Liver (tissue), 9 donors: Measurements from ENCODE around the gene CD8B. TPM values are rescaled to one million over a fixed set of nuclear protein-coding genes. Genes with fewer than 3 reads are reported as not detected.

Experiments
- DNase-seq: peaks from one replicate; pipeline ENCODE4 v3.0.0-alpha.2; 2017; ENCODE audit warnings: low spot score
- H3K27ac ChIP-seq, 2 donors: one replicate each; pipeline ENCODE4 v1.7.0; 2013; ENCODE audit warnings: inconsistent platforms in 2 of 2, low read length in 2 of 2, control low read depth in 1 of 2, low read depth in 1 of 2, mild to moderate bottlenecking in 1 of 2
- H3K27me3 ChIP-seq, 4 donors: one replicate each; pipeline versions ENCODE4 v1.6.1 to v1.7.0; 2013; ENCODE audit warnings: low read length in 3 of 4, inconsistent platforms in 1 of 4, mild to moderate bottlenecking in 1 of 4, moderate library complexity in 1 of 4; ENCODE audit not compliant: control insufficient read depth in 4 of 4, insufficient read depth in 4 of 4
- H3K36me3 ChIP-seq, 4 donors: one replicate each; pipeline versions ENCODE4 v1.6.1 to v1.7.0; 2013; ENCODE audit warnings: low read length in 3 of 4, mild to moderate bottlenecking in 3 of 4, low read depth in 1 of 4, moderate library complexity in 1 of 4; ENCODE audit not compliant: control insufficient read depth in 4 of 4, insufficient read depth in 3 of 4
- H3K4me1 ChIP-seq, 4 donors: one replicate each; pipeline versions ENCODE4 v1.6.1 to v1.7.0; 2013; ENCODE audit warnings: low read length in 3 of 4, mild to moderate bottlenecking in 3 of 4, moderate library complexity in 1 of 4; ENCODE audit not compliant: control insufficient read depth in 4 of 4, insufficient read depth in 4 of 4
- H3K4me3 ChIP-seq, 3 donors: one replicate each; pipeline versions ENCODE4 v1.6.1 to v1.7.0; 2013; ENCODE audit warnings: low read length in 3 of 3, control low read depth in 1 of 3, low read depth in 1 of 3, mild to moderate bottlenecking in 1 of 3
- H3K9ac ChIP-seq, 2 donors: one replicate each; pipeline ENCODE4 v1.7.0; 2013; ENCODE audit warnings: low read length in 2 of 2, mild to moderate bottlenecking in 2 of 2, moderate library complexity in 2 of 2, control low read depth in 1 of 2, low read depth in 1 of 2
- H3K9me3 ChIP-seq, 4 donors: one replicate each; pipeline versions ENCODE4 v1.6.1 to v1.7.0; 2013; ENCODE audit warnings: low read length in 3 of 4; ENCODE audit not compliant: control insufficient read depth in 4 of 4
- ATF3 ChIP-seq: IDR thresholded peaks from 2 replicates; pipeline ENCODE4 v1.6.1; 2016; ENCODE audit warnings: antibody characterized with exemption
- CTCF ChIP-seq: fragments of 150-350 bp; IDR thresholded peaks from 2 replicates; pipeline ENCODE4 v1.5.1; 2017; ENCODE audit warnings: improper control_type of control experiment, low read depth, low read length; ENCODE audit not compliant: missing input control
- EGR1 ChIP-seq, 2 donors: IDR thresholded peaks; 2 replicates each; pipeline ENCODE4 v1.6.1; 2016 to 2018; ENCODE audit warnings: antibody characterized with exemption in 2 of 2, low read depth in 2 of 2
- FOXA1 ChIP-seq: IDR thresholded peaks from 2 replicates; pipeline ENCODE4 v1.6.1; 2016; ENCODE audit warnings: antibody characterized with exemption
- FOXA2 ChIP-seq: IDR thresholded peaks from 2 replicates; pipeline ENCODE4 v1.6.1; 2016; ENCODE audit warnings: antibody characterized with exemption
- GABPA ChIP-seq, 2 donors: IDR thresholded peaks in 1 of 2; conservative IDR thresholded peaks in 1 of 2; 2 replicates each; pipeline ENCODE4 v1.6.1; 2016; ENCODE audit warnings: antibody characterized with exemption in 2 of 2, mild to moderate bottlenecking in 1 of 2, moderate library complexity in 1 of 2
- HNF4A ChIP-seq, 2 donors: conservative IDR thresholded peaks; 2 replicates each; pipeline ENCODE4 v1.6.1; 2016; ENCODE audit warnings: antibody characterized with exemption in 2 of 2, mild to moderate bottlenecking in 2 of 2
- HNF4G ChIP-seq: IDR thresholded peaks from 2 replicates; pipeline ENCODE4 v1.6.1; 2016; ENCODE audit warnings: antibody characterized with exemption
- MAX ChIP-seq: IDR thresholded peaks from 2 replicates; pipeline ENCODE4 v1.6.1; 2016; ENCODE audit warnings: antibody characterized with exemption
- NR2F2 ChIP-seq: IDR thresholded peaks from 2 replicates; pipeline ENCODE4 v1.6.1; 2016; ENCODE audit warnings: antibody characterized with exemption
- RAD21 ChIP-seq, 2 donors: IDR thresholded peaks; 2 replicates each; pipeline ENCODE4 v1.6.1; 2016; ENCODE audit warnings: antibody characterized with exemption in 2 of 2, mild to moderate bottlenecking in 2 of 2
- REST ChIP-seq: IDR thresholded peaks from 2 replicates; pipeline ENCODE4 v1.6.1; 2016; ENCODE audit warnings: antibody characterized with exemption, mild to moderate bottlenecking
- RXRA ChIP-seq, 2 donors: IDR thresholded peaks; 2 replicates each; pipeline ENCODE4 v1.6.1; 2017 to 2018; ENCODE audit warnings: antibody characterized with exemption in 2 of 2, mild to moderate bottlenecking in 1 of 2
- SP1 ChIP-seq: IDR thresholded peaks from 2 replicates; pipeline ENCODE4 v1.6.1; 2018; ENCODE audit warnings: antibody characterized with exemption, mild to moderate bottlenecking
- TAF1 ChIP-seq: conservative IDR thresholded peaks from 2 replicates; pipeline ENCODE4 v1.6.1; 2016; ENCODE audit warnings: antibody characterized with exemption, mild to moderate bottlenecking
- YY1 ChIP-seq: IDR thresholded peaks from 2 replicates; pipeline ENCODE4 v1.6.1; 2016; ENCODE audit warnings: antibody characterized with exemption, mild to moderate bottlenecking
- ZBTB33 ChIP-seq: IDR thresholded peaks from 2 replicates; pipeline ENCODE4 v1.6.1; 2016; ENCODE audit warnings: antibody characterized with exemption
- WGBS: extraction: QIAGEN DNeasy Blood & Tissue Kit; methylation state at CpG from one replicate; pipeline ENCODE4 v1.1.7; 2013; 5-methylcytosine and 5-hydroxymethylcytosine counted together
- polyA plus RNA-seq, 2 donors: library from polyadenylated mRNA; stranded (reverse) in 1 of 2; unstranded in 1 of 2; fragments of 200-250 nt in 1 of 2; fragments of >200 nt in 1 of 2; fragmentation: Nextera tagmentation in 1 of 2; extraction: Ambion mirVana in 1 of 2; gene quantifications; one replicate each; pipeline versions ENCODE4 v1.2.1 to v1.2.3, GENCODE V29; 2013 to 2015
- total RNA-seq, 2 donors: library from RNA; depleted of rRNA; stranded (reverse); fragments of >200 nt; gene quantifications; one replicate each; pipeline ENCODE4 v1.2.3, GENCODE V29; 2014
- donor health status: healthy.
- donor health status: healthy.
- donor health status: healthy.
- donor health status: healthy.
- donor health status: healthy.

CD8B gene
- total and polyA plus RNA-seq, 4 donors: 0.17 to 1.0 (median 0.64) TPM

GRCh38 chr2:86775338-86775737, 86.3 kb downstream of the CD8B start (continued):
- TF ChIP-seq RXRA (IDR thresholded peaks at IDR 0.05): no peak
- TF ChIP-seq NR2F2: no peak
- no peak for TF ChIP-seq FOXA1
- no peak for TF ChIP-seq YY1
- no peak for TF ChIP-seq SP1
- TF ChIP-seq CTCF: no peak

- WGBS: 94% methylated on average over 5 of the region's 5 CpGs
- Histone ChIP-seq H3K9ac (no peak overlapping the region), H3K27ac (no peak overlapping the region), H3K4me3 (no peak overlapping the region), H3K4me1 (no peaks in the 10 kb centered on the region), H3K9me3 (no peaks in the 10 kb centered on the region), H3K36me3 (peaks cover 7 to 50% (median 34%) of the 10 kb centered on the region in 4 donors), H3K27me3 (no peaks in the 10 kb centered on the region)
- TF ChIP-seq ATF3: no peak
- DNase-seq: no peak
Measured at GRCh38 chr2:86774862-86775261, 86.8 kb downstream of the CD8B start.

GRCh38 chr2:86772611-86773010, 89.1 kb downstream of the CD8B start:
- TF ChIP-seq RAD21 (IDR thresholded peaks at IDR 0.05): no peak
- TF ChIP-seq TAF1: no peak
- TF ChIP-seq ATF3: no peak
- no peak for TF ChIP-seq GABPA (IDR thresholded peaks at IDR 0.05 in 1 of 2, conservative IDR thresholded peaks at IDR 0.05 in 1 of 2)
- TF ChIP-seq RXRA (IDR thresholded peaks at IDR 0.05): no peak
- no peak for TF ChIP-seq YY1
- no peak for TF ChIP-seq NR2F2
- no peak for TF ChIP-seq SP1
- no peak overlapping the region for H3K9ac ChIP-seq
- no peaks in the 10 kb centered on the region for H3K9me3 ChIP-seq
- no peaks in the 10 kb centered on the region for H3K4me1 ChIP-seq
- DNase-seq: no peak
- 92% methylated on average over 5 of the region's 5 CpGs for WGBS
- no peak overlapping the region for H3K27ac ChIP-seq
- H3K27me3 ChIP-seq: no peaks in the 10 kb centered on the region
- no peak overlapping the region for H3K4me3 ChIP-seq
- peaks cover 8 to 61% (median 42%) of the 10 kb centered on the region in 4 donors for H3K36me3 ChIP-seq

GRCh38 chr2:86770816-86771301, 90.8 kb downstream of the CD8B start:
- Histone ChIP-seq H3K4me1 (no peaks in the 10 kb centered on the region), H3K27me3 (no peaks in the 10 kb centered on the region), H3K9ac (no peak overlapping the region), H3K36me3 (peaks cover 8 to 66% (median 45%) of the 10 kb centered on the region in 4 donors), H3K9me3 (no peaks in the 10 kb centered on the region), H3K4me3 (no peak overlapping the region), H3K27ac (no peak overlapping the region)
- 93% methylated on average over 6 of the region's 6 CpGs for WGBS
- DNase-seq: no peak
- no peak for TF ChIP-seq YY1
- no peak for TF ChIP-seq FOXA2
- no peak for TF ChIP-seq RXRA (IDR thresholded peaks at IDR 0.05)
- no peak for TF ChIP-seq TAF1
- no peak for TF ChIP-seq EGR1 (IDR thresholded peaks at IDR 0.05; ENCODE audit: low read depth in 2 of 2)
- no peak for TF ChIP-seq MAX
- no peak for TF ChIP-seq ZBTB33
- no peak for TF ChIP-seq SP1
- TF ChIP-seq NR2F2: no peak
- TF ChIP-seq ATF3: no peak
- TF ChIP-seq GABPA (IDR thresholded peaks at IDR 0.05 in 1 of 2, conservative IDR thresholded peaks at IDR 0.05 in 1 of 2): no peak
- no peak for TF ChIP-seq HNF4A (conservative IDR thresholded peaks at IDR 0.05)
- TF ChIP-seq HNF4G: no peak
- no peak for TF ChIP-seq FOXA1
- TF ChIP-seq RAD21 (IDR thresholded peaks at IDR 0.05): no peak
- TF ChIP-seq REST: no peak
